GM12891 (cell line): ENCODE data around the gene IRF2BP2.

Experiments used
- DNase-seq: peaks from one replicate; pipeline ENCODE4 v3.0.0; 2011; ENCODE audit warnings: low spot score; ENCODE audit not compliant: insufficient read length
- FAIRE-seq: peaks from 2 replicates; lab custom pipeline; 2011; peaks lifted over from hg19 to GRCh38; lab: Jason Lieb, UNC
- PAX5 ChIP-seq: IDR thresholded peaks from 2 replicates; pipeline ENCODE4 v1.6.1; 2011; ENCODE audit warnings: low read length, moderate library complexity, mild to moderate bottlenecking; ENCODE audit not compliant: insufficient read depth, severe bottlenecking
- POLR2A ChIP-seq: IDR thresholded peaks from 2 replicates; pipeline ENCODE4 v1.6.1; 2011; ENCODE audit warnings: low read depth, low read length, control low read depth
- POLR2AphosphoS5 ChIP-seq: IDR thresholded peaks from 2 replicates; pipeline ENCODE4 v1.6.1; 2011; ENCODE audit warnings: low read depth, low read length, control low read depth
- POU2F2 ChIP-seq: IDR thresholded peaks from 2 replicates; pipeline ENCODE4 v1.6.1; 2011; ENCODE audit warnings: low read depth, mild to moderate bottlenecking, control low read depth, low read length, moderate library complexity
- SPI1 ChIP-seq: IDR thresholded peaks from 2 replicates; pipeline ENCODE4 v1.6.1; 2011; ENCODE audit warnings: low read depth, low read length, control low read depth
- TAF1 ChIP-seq: IDR thresholded peaks from 2 replicates; pipeline ENCODE4 v1.6.1; 2011; ENCODE audit warnings: low read depth, low read length, control low read depth

Gene IRF2BP2

DNA sequence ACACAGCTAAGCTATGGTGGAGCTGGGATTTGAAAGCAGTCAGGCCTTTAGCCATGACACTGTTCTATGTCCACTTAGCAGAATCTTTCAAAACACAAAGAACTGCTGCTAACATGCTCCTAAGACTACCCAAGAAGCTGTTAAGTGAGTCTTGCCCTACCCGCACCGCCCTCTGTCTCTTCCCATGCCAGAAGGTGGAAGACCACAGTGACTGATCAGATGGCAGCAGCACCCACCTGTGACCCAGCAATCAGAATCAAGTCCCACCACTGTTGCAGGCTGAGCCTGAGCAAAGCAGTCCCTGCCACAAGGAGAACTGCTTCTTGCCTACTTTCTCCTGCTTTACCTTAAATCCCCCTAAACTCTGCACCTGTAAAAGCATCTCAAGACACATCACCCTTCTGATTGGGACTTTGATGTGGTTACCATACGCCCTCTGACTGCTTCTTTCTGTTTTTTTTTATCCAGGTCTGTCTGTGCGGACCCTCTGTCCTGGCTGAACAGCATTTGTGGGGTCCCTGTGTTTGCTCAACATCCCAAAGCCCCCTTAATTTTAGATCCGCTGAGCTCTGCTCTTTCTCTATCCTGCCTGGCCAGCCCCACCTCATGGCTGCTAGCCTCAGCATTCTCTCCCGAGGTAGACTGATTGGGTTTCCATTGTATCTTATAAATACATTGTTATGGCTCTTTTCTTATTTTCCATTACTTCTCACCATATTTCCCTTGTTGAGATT, 16.0 kb downstream of the IRF2BP2 start:
- TF ChIP-seq POLR2AphosphoS5 = no peak
- no peak for TF ChIP-seq SPI1
- no peak for TF ChIP-seq POLR2A
- TF ChIP-seq TAF1 = no peak
- TF ChIP-seq POU2F2 = no peak
- TF ChIP-seq PAX5 = no peak
- FAIRE-seq = no peak

DNA sequence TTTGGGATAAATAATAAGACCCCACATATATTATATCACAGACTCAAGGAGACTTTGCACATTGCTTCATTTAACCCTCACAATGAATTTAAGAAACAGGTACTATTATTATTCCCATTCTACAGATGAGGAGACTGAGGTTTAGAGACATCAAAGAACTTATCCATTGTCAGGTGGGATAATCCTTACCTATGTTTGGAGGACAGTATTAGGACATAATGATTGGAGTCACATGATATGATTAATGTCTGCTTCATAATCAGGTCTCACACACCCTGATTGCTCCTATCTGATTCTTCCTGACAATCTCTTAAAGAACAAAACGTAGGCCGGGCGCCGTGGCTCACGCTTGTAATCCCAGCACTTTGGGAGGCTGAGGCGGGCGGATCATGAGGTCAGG, 16.9 kb downstream of the IRF2BP2 start:
- TF ChIP-seq POLR2AphosphoS5 = no peak
- TF ChIP-seq SPI1 = no peak
- TF ChIP-seq POLR2A = no peak
- no peak for TF ChIP-seq PAX5
- no peak for TF ChIP-seq POU2F2
- TF ChIP-seq TAF1 = no peak
- no peak for FAIRE-seq
- DNase-seq = no peak

More for the DNA sequence above, 16.0 kb downstream of the IRF2BP2 start:
- DNase-seq = no peak

DNA sequence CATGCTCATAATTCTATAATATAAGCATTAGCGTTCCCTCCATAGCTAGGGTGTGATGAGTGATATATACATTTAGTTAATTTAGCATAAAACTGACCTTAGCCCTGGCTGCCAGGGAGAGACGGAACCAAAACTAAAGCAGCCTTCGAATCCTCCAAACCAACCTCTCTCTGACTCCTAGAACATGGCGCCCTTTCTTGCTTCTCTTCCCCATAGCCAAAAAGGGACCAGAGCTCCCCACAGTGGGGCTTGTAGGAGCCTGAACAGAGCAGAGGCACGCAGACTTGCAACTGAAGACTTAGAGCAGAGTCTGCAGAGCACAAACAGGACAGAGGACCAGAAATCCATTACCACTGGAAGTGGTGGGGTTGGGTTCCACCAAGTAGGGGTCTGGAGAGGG, 17.7 kb downstream of the IRF2BP2 start:
- FAIRE-seq = no peak
- no peak for TF ChIP-seq POU2F2
- TF ChIP-seq PAX5 = no peak
- TF ChIP-seq TAF1 = no peak
- no peak for TF ChIP-seq POLR2A
- TF ChIP-seq SPI1 = no peak
- no peak for TF ChIP-seq POLR2AphosphoS5
- DNase-seq = no peak

DNA sequence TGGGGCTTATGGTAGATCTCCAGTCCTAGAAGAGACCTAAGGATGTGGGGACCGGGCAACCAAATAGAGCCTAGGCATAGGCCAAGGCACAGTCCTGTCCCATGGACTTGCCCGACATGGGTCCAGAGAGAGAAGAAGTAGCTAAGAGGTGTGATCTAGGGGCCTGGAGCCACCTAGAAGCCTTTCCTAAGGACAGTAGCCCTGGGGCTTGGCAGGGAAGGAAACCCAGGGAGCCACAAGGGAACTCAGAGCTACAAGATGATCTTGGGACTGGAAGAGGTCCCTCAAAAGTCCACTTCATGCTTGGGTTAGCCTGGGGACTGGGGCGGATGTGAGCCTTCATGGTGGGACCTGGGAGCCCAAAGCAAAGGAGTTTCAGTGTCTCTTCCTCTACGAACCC, 18.8 kb downstream of the IRF2BP2 start:
- no peak for FAIRE-seq
- DNase-seq = no peak
- TF ChIP-seq POLR2AphosphoS5 = no peak
- TF ChIP-seq POU2F2 = no peak
- no peak for TF ChIP-seq SPI1
- TF ChIP-seq TAF1 = no peak
- no peak for TF ChIP-seq POLR2A
- TF ChIP-seq PAX5 = no peak

DNA sequence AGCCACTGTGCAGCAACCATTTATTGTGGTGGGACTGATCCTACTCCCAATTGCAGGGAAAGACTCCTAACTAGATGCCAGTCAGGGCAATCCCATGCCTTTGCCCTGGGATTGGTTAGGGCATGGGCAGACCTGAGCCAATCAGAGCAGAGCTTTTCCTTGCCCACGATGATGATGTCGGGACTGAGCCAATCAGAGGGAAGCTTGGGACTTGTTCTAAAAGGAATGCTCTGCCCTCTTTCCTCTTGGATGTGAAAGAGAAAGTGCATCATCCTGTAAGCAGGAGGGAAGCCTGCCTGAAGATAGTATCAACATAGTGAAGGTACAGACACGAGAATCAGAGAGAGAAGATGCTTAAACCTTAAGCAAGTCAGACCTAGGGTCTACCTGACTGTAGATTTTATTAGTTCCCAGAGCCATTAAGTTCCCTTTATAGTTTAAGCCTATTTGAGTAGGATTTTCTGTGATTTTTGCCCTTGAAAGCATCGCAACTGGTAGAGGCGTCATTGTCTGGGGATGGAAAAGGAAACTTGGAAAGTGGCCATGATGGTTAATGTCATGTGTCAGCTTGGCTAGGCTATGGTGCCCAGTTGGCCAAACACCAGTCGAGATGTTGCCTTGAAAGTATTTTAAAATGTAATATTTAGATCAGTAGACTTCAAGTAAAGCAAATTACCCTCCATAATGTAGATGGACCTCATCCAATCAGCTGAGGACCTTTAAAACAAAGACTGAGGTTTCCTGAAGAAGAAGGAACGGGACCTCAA, 19.9 kb downstream of the IRF2BP2 start:
- DNase-seq (no peak), FAIRE-seq (no peak)
- TF ChIP-seq POLR2AphosphoS5 = no peak
- TF ChIP-seq PAX5 = no peak
- TF ChIP-seq TAF1 = no peak
- no peak for TF ChIP-seq SPI1
- TF ChIP-seq POU2F2 = no peak
- no peak for TF ChIP-seq POLR2A

DNA sequence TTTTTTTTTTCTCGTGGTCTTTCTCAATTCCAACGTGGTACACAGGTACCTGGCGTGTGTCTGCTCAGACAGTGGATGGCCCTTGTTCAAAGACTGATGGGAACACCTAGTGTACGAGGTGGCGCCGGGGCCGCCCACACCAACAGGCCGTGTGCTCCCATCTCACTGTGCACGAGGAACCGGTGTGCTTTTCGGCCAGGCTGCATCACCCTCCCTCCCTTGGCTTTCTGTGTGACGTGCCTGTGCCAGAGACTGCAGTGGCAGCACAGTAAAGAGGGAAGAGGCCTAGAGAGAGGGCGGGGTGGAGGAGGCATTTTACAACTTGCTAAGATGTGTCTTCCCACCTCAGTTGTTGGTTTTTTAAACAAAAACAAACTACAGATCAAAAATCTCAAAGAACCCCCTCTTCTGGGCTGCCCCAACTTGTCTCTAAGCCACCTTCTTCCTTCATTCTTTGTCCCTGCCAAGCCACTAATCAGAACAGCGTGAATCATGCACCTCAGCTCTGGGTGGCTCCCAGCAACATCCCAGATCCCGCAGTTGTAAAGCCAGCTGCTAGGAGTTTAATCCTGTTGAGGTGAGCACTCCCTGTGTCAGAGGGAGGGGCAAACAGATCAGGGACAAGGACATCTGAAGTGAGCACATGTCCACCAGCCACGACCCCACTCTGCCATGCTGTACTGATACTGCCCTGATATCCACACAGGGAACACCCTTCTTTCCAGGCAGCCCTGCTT, 20.7 kb downstream of the IRF2BP2 start:
- no peak for FAIRE-seq
- DNase-seq = no peak
- no peak for TF ChIP-seq SPI1
- no peak for TF ChIP-seq POU2F2
- TF ChIP-seq POLR2AphosphoS5 = no peak
- no peak for TF ChIP-seq PAX5
- no peak for TF ChIP-seq TAF1
- TF ChIP-seq POLR2A = no peak

DNA sequence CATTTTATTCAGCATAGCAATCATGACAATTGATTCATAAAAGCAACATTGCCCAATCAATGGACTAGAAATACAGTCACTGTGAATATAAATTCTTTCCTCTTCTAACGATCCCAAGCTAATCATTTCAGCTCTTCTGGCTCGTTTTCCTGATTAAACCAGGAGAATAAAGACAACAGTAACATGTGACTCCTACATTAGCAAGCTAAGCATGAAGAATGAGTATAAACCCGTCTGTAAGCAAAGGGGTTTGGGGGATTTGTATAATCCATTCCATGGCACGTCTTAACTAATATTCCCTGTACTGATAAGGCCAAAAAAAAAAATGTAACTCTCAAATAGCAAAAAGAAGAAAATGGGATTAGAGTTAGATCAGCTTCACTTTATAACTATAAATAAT, 21.6 kb downstream of the IRF2BP2 start:
- FAIRE-seq (no peak), DNase-seq (no peak)
- no peak for TF ChIP-seq POU2F2
- no peak for TF ChIP-seq POLR2A
- TF ChIP-seq TAF1 = no peak
- no peak for TF ChIP-seq PAX5
- TF ChIP-seq POLR2AphosphoS5 = no peak
- no peak for TF ChIP-seq SPI1

DNA sequence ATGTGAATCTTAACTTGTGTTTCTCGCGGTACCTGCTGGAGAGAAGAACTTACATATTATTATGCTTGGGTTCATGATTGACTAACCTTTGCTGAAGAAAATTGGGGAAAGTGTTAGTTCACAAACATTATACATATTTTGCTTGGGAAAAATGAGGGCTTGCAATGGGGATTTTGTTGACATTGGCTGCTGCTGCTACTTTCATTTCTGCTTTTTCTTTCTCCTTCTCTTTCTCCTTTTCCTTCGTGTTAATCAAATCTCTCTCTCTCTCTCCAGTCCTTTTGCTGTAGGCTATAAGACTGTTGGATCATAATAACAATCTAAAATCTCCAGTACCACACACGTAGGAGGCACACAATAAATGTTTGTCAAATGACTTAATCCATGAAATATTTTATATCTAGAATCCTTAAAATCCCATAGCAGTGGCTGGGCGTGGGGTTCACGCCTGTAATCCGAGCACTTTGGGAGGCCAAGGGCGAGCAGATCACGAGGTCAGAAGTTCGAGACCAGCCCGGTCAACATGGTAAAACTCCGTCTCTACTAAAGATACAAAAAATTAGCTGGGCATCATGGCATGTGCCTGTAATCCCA, 23.0 kb downstream of the IRF2BP2 start:
- TF ChIP-seq POLR2AphosphoS5 = no peak
- peak; percentile 74 for TF ChIP-seq SPI1
- FAIRE-seq = no peak
- no peak for DNase-seq

DNA sequence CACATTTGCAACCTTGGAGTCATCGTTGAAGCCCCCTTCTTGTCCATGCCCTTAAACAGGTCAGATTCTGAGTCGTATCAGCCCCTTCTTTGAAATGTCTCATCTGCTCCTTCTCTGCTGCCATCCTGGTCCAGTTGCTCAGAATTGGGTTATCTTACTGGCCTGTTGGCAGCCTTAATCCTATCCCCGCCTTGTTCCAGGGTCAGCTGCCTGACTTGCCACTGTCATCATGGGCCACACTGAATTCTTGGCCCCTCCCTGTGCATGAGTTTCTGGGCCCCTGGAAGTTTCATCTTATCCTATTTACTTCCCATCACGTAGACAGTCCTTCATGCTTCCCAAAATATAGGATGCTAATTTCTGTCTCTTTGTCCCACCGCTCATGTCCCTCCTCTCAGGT, 23.7 kb downstream of the IRF2BP2 start:
- FAIRE-seq = no peak
- no peak for DNase-seq

More for the DNA sequence above, 23.7 kb downstream of the IRF2BP2 start:
- no peak for TF ChIP-seq POLR2A
- no peak for TF ChIP-seq SPI1
- no peak for TF ChIP-seq POU2F2
- TF ChIP-seq TAF1 = no peak
- no peak for TF ChIP-seq POLR2AphosphoS5
- TF ChIP-seq PAX5 = no peak
